Measurements from ENCODE around the gene PDZD8.

Gene PDZD8

DNA sequence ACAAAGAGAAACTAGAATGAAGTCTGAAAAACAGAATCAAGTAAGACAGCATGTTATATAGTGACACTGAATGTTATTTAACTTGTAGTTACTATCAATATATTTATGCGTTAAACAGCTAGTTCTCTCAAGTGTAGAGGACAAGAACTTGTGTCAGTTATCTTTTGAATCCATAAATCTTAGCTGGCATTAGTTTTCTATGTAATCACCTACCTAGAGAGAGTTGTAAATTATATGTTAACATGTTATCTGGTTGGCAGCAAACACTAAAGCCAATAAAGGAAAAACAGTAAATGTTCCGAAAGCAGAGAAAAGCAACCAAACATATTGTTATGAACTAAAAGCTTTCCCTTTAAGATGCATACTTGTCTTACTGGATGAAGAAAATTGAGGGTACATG is 97.6 kb downstream of the PDZD8 start:
- DNase-seq: no peak

DNA sequence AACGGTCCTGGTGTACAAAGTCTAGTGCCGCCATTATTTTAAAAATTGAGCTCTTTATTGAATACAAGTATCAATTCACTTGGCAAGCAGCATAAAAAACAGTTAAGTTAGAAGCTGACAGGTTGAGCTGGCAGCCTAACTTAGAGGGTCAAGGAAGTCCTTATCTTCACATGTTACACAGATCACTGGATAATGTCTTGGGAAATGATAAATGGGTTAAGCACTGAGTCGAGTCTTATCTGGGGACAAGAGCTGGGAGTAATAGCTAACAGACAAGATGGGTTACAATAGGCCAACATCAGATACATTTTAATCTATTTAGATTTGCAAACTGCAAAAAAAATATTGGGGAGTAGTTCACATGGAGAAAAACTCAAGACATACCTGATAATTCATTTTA is 100.1 kb downstream of the PDZD8 start:
- DNase-seq: no peak

DNA sequence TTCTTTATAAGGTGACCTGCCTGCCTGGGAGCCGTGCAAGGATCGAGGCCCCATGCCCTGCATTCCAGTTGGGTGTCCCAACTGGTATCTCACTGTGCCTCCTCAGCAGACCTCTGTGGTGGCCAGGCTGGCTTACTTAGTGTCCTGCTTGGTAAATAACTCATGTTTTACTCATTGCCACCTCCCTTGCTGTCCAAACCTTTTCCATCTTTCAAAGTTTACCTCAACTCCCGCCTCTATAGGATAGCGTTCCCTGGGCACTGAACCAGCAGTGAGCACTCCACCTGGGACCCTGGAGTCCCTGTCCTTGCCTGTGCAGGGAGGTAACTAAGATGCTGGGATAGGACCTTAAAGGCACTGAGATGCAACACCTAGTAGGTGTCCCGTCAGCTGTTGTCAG is 100.7 kb downstream of the PDZD8 start:
- DNase-seq: no peak

DNA sequence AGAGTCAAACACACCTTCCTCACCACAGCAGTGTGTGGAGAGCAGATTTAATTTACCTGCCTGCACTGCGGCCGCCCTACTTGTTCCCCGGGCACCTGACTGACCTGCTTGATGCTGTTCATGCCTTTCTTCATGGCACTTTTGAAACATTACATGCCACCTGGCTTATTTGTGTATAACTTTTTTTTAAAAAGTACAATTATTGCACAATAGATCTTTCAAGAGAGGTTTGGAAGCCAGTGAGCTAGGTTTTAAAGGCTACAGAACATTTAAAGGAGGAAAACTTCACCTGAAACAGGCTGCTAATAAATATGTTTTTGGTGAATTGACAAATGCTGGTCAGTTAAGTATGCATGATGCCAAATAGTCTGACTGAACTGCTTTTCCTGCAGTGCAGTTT is 101.3 kb downstream of the PDZD8 start:
- no peak for DNase-seq

DNA sequence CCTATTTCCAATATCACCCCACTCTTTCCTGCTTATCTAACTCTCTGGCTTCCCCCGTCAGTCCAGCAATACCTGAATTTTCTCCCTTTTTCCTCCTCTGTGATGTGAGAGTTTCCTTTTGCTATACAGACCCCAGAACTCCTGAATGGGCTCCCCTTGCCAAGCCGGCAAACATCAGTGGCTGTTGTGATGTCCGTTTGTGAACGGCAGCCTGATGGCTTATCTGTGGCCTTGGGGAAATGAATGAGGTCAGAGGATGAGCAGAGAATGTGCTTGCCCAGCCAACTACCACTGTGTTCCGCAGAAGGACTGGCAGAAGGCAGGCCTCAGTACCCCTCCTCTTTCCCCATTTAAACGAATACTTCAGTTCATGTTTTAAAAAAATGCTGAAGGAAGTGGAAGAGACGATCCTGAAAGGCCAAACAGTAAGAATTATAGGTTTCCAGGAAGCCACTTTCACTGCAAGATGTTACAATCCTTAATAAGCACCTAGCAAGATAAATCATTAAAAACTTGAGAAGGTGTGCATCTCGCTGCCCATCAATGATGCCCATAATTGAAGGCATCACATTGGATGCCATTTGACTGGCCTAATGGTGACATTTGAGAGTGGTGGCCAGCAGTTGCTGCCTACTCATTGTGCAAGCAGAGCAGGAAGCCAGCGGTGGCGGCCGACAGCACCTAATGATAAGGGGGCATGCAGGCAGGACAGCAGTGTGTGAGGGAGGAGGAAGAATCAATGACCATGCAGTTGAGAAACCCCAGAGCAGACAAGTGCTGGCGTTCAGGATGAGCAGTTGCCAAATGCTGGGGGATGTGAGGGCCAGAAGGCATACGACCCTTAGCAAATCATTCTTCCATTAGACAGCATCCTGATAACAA is 102.8 kb downstream of the PDZD8 start:
- DNase-seq: no peak

DNA sequence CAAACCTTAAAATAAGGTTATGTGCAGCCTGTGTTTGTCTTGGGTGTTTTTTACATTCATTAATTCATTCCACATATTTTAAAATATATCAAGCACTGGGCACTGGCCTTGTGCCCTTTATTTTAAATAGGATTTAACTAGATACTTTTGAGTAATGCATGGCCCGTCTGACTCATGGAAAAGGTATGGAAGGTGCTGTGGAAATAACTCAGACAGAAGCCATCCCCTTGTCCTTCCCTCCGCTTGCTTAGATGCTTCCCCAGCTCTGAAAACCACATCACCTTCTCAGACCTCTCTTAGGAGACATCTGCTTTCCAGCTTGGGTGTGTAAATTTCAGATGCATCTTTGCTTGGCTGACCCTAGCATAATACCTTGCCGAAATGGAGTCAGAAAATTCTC is 103.8 kb downstream of the PDZD8 start:
- DNase-seq: no peak

DNA sequence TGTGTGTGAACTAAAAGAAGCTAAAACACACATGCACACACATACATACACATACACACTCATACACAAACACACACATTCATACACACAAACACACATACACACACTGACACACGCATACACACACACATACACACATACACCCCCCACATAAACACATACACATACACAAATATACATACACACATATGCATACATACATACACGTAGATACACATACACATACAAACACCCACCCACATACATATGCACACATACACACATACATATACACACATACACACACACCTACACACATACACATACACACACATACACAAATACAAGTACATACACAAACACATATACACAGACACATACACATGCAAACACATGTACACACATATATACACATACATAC is 106.3 kb downstream of the PDZD8 start:
- DNase-seq: no peak

DNA sequence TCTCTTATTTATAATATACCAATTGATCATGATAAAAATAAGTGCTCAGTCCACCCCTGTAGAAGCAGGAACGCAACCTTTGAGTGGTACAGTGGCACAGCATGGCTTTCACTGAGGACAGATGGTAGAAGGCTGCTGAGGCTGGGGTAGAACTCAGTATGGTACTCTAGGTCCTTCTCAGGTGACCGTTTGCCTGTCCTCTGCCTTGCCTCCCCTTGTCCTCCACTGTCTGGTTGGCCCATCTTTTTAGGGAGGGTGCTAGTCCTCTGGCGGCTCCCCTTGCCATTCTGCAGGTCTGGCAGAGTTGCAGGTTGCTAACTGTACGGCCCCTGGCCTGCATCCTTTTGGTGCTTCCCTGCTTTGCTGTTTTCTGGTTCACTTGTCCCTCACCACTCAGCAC is 107.0 kb downstream of the PDZD8 start:
- DNase-seq: no peak

DNA sequence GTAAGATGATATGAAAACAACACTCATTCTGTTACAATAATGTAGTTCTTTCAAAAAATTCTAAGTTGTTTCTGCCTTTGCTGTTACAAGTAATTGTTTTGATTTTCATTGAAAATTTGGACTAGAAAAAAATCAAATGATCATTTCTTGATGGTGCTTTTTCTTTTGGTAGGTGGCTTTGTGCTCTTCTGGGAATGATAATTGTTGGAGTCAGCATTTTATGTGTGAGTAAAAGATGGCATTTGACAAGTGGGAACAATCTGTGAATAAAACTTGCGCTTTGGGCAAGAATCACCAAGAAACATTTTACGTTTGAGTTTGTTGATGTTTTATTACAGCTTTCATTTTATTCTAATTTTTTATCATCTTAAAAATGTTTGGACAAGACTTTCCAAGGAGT is 108.4 kb downstream of the PDZD8 start:
- DNase-seq: no peak

DNA sequence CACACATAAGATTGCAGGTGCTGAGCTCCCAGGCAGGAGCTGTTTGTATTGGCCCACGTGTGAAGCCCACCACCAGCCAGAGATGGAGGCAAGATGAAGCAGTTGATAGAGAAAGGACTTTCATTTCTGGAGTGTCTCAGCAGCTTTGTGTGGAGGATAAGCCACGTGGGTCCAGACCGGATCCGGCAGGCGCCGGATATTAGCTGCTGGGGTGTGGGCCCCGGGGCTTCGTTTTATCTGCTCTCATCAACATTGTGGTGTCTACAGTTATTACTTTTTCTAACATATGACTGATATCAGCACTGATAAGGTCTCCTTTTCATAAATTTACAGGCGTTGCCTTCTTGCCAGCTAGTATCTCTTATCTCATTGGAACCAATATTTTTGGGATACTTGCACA is 108.8 kb downstream of the PDZD8 start:
- DNase-seq: no peak

DNA sequence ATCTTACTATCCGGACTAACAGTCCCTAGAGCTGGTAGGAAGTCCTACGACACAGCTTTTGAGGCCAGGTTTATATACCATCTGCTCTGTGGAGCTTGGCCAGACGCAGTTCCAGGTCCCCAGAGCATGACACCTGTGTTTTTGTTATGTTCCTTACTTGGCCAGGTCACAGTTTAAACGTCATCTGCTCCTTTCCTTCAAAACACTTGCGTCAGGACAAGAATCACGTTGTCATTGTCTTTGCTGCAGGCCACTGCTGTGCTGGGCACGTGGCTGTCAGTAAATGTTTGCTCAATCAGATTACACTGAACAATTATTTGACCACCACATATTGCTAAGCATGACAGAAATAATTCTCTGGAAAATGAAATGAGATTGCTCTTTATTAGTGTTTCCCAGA is 110.5 kb downstream of the PDZD8 start:
- DNase-seq: no peak

DNA sequence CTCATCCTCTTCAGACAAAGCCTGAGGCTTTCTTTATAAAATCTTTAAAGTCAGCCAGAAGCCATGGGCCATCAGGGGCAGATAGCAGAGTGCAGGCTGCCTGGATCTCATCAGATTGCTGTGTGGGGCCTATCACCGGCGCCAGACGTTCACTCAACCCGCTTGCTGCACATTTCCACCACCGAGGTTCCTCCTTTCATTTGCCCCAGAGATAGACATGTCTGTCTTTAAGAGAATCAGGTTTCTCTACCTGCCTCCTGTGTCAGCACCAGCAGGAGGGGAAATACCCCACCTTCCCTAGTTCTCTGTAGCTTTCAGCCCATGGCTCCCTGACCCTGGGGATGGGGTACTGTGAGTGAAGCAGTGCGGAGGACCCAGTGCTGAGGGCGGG is 112.3 kb downstream of the PDZD8 start:
- DNase-seq: no peak

DNA sequence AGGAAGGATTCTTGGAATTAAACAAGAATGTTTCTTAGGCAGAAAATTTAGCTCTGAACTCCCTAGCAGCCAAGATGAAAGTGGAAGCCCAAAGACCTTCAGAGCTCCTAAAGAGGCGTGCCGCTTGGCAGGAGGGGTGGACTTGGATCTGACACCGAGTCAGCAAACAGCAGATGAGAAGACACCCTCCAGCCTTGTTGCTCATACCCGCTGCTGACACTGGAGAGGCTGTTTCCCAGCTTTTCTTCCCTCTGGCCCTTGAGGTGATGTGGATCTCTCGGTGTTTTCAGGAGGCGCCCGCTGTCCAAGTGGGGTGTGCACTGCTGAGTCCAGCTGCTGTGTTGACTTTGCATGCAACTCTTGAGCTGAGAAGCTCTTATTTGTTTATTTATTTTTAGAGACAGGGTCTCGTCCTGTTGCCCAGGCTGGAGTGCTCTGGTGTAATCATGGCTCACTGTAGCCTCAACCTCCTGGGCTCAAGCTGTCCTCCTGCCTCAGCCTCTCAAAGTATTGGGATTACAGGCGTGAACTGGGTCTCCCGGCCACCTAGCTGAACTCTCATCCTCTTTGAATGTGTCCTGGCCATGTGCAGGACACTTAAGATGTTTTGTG is 112.8 kb downstream of the PDZD8 start:
- no peak for DNase-seq

DNA sequence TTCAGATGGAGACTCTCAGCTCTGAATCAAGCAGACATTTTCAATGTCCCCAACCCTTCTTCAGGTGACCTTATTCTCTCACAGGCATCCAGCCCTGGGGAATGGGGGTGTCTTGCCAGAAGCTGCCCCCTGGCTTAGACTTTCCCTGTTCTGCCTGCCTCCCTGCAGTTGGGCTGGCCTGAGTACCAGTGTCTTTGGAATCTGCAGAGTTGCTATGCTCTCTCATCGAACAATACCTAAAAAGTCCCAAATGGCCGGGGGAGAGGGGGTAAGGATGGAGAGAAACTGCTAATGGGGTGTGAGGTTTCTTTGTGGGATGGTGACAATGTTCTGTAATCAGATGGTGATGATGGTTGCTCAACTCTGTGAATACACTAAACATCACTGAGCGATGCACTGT is 113.7 kb downstream of the PDZD8 start:
- no peak for DNase-seq

DNA sequence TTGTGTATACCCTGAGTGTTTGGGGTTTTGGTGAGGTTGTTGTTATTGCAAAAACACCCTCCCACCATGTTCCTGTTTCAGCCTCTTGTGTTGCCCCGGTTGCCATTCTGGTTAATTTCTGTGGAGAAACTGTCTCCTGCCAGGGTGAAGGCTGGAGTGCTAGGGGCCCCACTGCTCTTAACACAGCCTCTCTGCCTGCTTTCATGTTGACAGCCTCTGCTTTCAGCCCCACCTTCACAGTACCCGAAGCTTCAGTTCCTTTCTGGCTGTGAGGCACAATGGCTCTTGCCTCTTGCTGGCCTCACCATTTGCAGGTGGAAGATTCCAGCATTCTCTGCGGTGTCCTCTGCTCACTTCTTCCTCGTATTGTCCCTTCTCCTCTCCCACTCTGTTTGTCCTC is 115.2 kb downstream of the PDZD8 start:
- DNase-seq: no peak

DNA sequence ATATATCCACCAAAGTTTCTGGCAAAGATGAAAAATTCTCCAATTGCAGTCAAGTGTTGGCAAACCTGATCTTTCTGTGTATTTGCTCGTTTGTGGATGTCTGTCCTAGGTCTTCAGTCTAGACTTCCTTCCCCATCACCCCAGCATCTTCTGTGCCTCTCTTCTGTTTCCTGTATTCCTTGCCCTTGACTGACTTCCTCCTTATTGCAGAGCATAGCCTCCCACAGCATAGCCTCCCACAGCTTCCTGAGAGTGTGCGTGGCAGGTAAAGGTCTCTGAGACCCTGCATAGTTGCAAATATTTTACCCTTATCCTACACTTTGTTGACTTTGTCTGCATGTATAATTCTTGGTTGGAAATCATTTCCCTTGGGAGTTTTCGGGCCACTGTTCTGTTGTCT is 116.0 kb downstream of the PDZD8 start:
- DNase-seq: no peak

DNA sequence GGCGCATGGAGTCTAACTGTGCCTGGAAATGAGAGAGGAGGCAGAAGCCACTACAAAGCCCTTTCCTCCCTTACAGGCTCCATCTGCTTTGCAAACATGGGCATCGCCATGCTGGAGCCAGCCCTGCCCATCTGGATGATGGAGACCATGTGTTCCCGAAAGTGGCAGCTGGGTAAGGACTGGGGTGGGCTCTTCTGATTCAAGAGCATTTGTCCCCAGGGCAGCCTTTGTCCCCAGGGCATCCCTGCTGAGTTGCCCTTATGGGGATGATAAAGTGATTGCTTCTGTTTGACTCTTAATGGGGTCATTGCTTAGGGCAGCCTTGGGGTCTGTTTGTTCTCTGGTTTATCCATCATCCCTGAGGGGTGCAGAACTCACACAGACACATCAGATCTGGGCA is 117.5 kb downstream of the PDZD8 start:
- peak; percentile 0 for DNase-seq

DNA sequence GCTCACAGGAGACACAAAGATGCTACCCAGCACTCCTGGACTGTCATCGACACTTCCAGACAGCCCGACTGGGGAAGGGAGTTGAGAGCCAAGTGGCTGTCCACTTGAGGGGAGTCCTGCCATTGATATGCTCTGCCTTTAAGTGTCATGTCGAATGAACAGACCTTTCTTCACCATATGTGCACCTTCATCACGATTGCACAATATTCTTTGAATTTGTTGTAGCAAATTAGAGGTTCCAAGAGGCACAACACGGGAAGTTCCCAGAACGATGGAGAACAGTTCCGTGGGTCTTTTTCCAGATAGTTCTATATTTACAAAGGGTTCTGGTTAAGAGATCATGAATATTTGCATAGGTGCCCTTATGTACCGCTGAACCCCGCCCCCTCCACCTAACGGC is 118.3 kb downstream of the PDZD8 start:
- DNase-seq: no peak

DNA sequence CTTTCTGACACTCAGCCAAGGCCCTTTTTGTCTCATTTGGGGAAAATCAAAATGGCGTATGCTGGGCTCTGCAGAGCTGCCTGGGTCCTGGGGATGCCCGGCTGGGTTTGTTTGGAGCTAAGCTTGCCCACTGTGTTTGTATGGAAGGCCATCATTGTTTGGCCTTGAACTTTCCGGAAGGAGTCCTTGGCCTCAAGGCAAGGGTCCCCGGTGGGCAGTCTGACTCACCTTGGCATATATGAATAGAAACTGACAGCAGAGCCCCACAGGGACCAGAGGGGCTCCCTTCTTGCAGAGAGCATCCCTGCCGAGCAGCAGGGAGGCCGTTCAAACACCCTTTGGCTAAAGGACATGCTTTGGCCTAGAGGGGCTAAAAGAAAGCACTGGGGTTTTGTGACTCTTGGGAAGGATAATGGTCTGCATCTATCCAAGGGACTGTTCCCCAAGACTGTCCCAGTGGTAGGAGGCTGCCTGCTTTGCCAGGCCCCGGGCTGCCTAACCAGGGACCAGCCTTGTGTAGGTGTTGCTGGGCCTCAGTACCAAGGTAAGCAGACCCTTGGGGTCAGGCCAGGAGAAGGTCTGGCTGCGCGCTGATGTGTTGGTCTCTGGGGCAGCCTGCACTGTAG is 119.3 kb downstream of the PDZD8 start:
- DNase-seq: no peak

DNA sequence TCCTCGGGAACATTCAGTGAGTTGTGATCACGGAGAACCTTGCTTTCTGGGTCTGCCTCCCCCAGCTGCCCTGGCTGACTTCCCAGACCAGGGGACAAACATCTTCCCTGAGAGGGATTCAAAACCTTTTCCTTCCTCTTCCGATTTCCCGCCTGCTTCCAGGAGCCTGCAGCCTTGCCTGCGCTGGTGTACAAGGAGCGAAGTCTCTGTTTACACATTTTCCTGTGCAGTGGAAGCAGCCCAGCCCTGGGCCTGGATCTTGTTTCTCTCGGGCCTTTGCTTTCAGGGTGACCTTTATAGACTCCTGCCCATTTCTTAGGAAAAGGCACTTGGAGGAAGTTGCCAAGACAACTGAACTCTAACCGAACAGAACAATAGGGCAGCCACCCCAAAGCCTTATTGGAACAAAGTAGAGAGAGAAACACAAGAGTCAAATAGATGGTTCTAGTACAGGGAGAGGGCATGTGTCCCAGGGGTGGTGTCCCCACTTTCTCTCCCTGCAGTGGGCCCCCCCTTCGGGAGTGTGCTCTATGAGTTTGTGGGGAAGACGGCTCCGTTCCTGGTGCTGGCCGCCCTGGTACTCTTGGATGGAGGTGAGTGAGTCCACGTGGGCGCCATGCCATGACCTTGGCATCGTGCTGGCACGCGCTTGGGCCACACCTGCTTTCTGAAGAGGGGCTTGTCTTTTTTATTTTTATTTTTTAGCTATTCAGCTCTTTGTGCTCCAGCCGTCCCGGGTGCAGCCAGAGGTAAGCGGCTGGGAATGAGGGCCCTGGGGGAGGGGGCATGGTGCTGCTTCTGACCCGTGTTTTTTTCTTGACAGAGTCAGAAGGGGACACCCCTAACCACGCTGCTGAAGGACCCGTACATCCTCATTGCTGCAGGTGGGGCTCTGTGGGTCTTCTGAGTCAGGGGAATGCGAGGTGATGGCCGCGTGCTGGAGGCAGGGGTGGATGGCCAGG is 120.2 kb downstream of the PDZD8 start:
- DNase-seq: no peak

DNA sequence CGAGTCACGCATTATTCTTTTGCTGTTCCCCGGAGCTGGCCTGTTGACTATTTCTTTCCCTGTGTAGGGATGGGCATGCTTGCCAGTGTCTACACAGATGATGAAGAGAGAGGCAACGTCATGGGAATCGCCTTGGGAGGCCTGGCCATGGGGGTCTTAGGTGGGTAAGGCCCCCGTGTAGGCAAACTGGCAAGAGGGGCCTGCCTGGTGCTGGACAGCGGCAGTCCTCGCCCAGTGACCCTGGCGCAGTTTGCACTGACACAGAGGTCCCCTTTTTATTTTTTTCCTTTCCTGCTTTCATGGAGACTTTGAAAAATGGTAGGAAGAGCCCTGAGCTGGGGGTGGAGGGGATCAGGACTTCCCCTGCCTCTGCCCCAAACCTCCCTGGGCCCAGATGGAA is 120.9 kb downstream of the PDZD8 start:
- DNase-seq: no peak

DNA sequence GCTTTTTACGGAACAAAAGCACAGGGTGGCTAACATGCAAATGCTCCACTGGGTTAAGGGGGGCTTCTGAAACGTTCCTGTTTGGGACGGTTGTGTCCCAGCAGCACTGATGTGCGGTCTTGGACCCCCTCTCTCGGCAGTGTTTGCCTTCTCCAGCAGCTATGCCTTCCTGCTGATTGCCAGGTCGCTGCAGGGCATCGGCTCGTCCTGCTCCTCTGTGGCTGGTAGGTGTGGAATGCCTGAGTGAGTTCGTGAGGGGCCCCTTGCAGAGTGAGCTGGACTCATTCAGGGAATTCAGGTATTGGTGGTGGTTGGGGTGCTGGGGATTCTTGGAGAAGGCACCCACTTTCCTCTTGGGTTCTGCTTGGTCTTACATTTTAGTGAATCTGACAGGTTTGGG is 121.3 kb downstream of the PDZD8 start:
- no peak for DNase-seq

DNA sequence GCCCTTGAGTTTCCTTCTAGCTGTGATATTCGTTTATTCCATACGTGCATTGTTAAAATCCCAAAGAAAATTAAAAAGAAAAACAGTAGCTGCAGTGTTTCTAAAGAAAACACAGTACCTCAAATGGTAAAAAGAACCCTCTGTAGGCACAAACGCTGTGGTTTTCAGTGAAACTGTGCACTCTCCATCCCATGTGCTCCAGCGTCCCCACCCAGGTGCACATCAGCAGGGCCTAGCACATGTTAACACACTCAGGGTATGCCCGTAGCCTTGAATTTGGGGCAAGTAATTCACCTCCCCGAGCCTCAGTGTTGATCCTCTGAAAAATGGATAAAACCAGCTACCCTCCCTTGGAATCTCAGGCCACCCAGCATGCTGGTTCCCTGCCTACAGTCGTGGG is 124.8 kb downstream of the PDZD8 start:
- DNase-seq: no peak

All from NCI-H1694 (cell line).